HG03442 (cell line): ENCODE measurements around the gene ANKS3.
"Not testable (repeated sequence)": the region's sequence is repeated elsewhere in the genome, so short reads cannot be mapped to it uniquely, and the experiment has no call there.

Experiments used
- ATAC-seq: cut with Tn5 transposase; IDR thresholded peaks from one replicate; pipeline ENCODE4 v1.9.1; 2021; ENCODE audit warnings: mild to moderate bottlenecking, moderate library complexity; ENCODE audit not compliant: unreplicated experiment

The ANKS3 gene

GRCh38 chr16:4754865-4755264, 20.8 kb upstream of the ANKS3 start:
- ATAC-seq = no peak

GRCh38 chr16:4753227-4753626, 19.2 kb upstream of the ANKS3 start:
- ATAC-seq = no peak

GRCh38 chr16:4752351-4753100, 18.5 kb upstream of the ANKS3 start:
- ATAC-seq = no peak

GRCh38 chr16:4750896-4751295, 16.8 kb upstream of the ANKS3 start:
- no peak for ATAC-seq

- no peak for ATAC-seq
These were observed 15.7 kb upstream of the ANKS3 start for GRCh38 chr16:4749700-4750257.

GRCh38 chr16:4748682-4749411, 14.8 kb upstream of the ANKS3 start:
- ATAC-seq = no peak

GRCh38 chr16:4747906-4748681, 14.0 kb upstream of the ANKS3 start:
- ATAC-seq = no peak

- ATAC-seq = no peak
These were observed 13.0 kb upstream of the ANKS3 start for GRCh38 chr16:4746991-4747574.

GRCh38 chr16:4746215-4746614, 12.1 kb upstream of the ANKS3 start:
- no peak for ATAC-seq

GRCh38 chr16:4745274-4745569, 11.2 kb upstream of the ANKS3 start:
- no peak for ATAC-seq

- no peak for ATAC-seq
These were observed 10.6 kb upstream of the ANKS3 start for GRCh38 chr16:4744555-4745273.

GRCh38 chr16:4743226-4743878, 9.3 kb upstream of the ANKS3 start:
- ATAC-seq = no peak

GRCh38 chr16:4738370-4738769, 4.3 kb upstream of the ANKS3 start:
- not testable (repeated sequence) for ATAC-seq

GRCh38 chr16:4737545-4737944, 3.5 kb upstream of the ANKS3 start:
- ATAC-seq = no peak

GRCh38 chr16:4736546-4736945, 2.5 kb upstream of the ANKS3 start:
- ATAC-seq = no peak

- ATAC-seq = peak; percentile 40
These were observed 862 bp upstream of the ANKS3 start for GRCh38 chr16:4734730-4735535.

- ATAC-seq = no peak
These were observed 366 bp downstream of the ANKS3 start for GRCh38 chr16:4733747-4734062.

GRCh38 chr16:4733211-4733742, 794 bp downstream of the ANKS3 start:
- ATAC-seq = no peak

GRCh38 chr16:4729876-4730275, 4.2 kb downstream of the ANKS3 start:
- ATAC-seq = no peak
